Glutamatergic neuron (in vitro differentiated cells): Measurements from ENCODE around the gene ASIC3. TPM values are rescaled to one million over a fixed set of nuclear protein-coding genes. Genes with fewer than 3 reads are reported as not detected.

Experiments
- DNase-seq: peaks from one replicate; pipeline ENCODE4 v3.0.0; 2022
- H3K27ac Mint-ChIP-seq: one replicate; pipeline ENCODE4 v1.8.0; 2020; ENCODE audit warnings: mild to moderate bottlenecking, mixed read lengths, inconsistent platforms; ENCODE audit not compliant: unreplicated experiment
- H3K27me3 Mint-ChIP-seq: one replicate; pipeline ENCODE4 v1.8.0; 2020; ENCODE audit warnings: mild to moderate bottlenecking, moderate library complexity, mixed read lengths, inconsistent platforms; ENCODE audit not compliant: unreplicated experiment
- H3K36me3 Mint-ChIP-seq: one replicate; pipeline ENCODE4 v1.8.0; 2020; ENCODE audit warnings: mild to moderate bottlenecking, mixed read lengths, inconsistent platforms; ENCODE audit not compliant: unreplicated experiment
- H3K4me1 Mint-ChIP-seq: one replicate; pipeline ENCODE4 v1.8.0; 2020; ENCODE audit warnings: mild to moderate bottlenecking, low read depth, mixed read lengths, inconsistent platforms; ENCODE audit not compliant: unreplicated experiment
- H3K4me3 Mint-ChIP-seq: one replicate; pipeline ENCODE4 v1.8.0; 2020; ENCODE audit warnings: mild to moderate bottlenecking, mixed read lengths, inconsistent platforms; ENCODE audit not compliant: unreplicated experiment
- H3K9me3 Mint-ChIP-seq: one replicate; pipeline ENCODE4 v1.8.0; 2020; ENCODE audit warnings: mild to moderate bottlenecking, moderate library complexity, mixed read lengths, inconsistent platforms; ENCODE audit not compliant: unreplicated experiment
- total RNA-seq: library from RNA; stranded (reverse); fragmentation: NEBNext Ultra II Directional; extraction: Animal tissue kit (Norgen Biotek cat#: 25700); gene quantifications from one replicate; pipeline ENCODE4 v1.2.1, GENCODE V29; 2021; ENCODE audit not compliant: unreplicated experiment
- TF ChIP-seq, protein P1 (sequence below): fragments of 200-600 bp; sonication (generic); IDR thresholded peaks from one replicate; pipeline ENCODE4 v1.5.0; 2021; ENCODE audit not compliant: partially characterized antibody, unreplicated experiment

The ASIC3 gene
- total RNA-seq, 1 donor from 2014 or later = 10.8 TPM

DNA sequence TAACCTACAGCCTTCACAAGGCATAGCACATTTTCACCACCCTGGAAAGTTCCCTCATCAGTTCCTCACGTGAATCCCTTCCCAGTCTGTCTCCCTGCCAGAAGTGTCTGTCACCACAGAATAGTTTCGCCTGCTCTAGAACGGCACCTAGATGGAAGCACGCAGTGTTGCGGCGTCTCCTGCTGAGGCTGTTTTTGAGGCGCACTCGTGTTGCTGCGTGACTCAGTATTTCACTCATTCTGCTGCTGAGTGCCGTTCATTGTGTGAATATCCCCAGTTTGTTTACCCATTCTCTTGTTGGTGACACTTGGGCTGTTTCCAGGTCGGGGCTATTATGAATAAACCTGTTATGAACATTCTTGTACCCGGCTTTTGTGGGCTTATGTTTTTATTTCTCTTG lies 44.8 kb upstream of the ASIC3 start:
- H3K9me3 Mint-ChIP-seq = peaks cover 6% of the 10 kb centered on the region
- DNase-seq = no peak
- H3K27me3 Mint-ChIP-seq = peaks cover 2% of the 10 kb centered on the region
- no peaks in the 10 kb centered on the region for H3K36me3 Mint-ChIP-seq
- peak overlapping the region; percentile 8 for H3K4me3 Mint-ChIP-seq
- H3K27ac Mint-ChIP-seq = no peak overlapping the region
- H3K4me1 Mint-ChIP-seq = peaks cover 6% of the 10 kb centered on the region
- TF ChIP-seq, protein P1, sequence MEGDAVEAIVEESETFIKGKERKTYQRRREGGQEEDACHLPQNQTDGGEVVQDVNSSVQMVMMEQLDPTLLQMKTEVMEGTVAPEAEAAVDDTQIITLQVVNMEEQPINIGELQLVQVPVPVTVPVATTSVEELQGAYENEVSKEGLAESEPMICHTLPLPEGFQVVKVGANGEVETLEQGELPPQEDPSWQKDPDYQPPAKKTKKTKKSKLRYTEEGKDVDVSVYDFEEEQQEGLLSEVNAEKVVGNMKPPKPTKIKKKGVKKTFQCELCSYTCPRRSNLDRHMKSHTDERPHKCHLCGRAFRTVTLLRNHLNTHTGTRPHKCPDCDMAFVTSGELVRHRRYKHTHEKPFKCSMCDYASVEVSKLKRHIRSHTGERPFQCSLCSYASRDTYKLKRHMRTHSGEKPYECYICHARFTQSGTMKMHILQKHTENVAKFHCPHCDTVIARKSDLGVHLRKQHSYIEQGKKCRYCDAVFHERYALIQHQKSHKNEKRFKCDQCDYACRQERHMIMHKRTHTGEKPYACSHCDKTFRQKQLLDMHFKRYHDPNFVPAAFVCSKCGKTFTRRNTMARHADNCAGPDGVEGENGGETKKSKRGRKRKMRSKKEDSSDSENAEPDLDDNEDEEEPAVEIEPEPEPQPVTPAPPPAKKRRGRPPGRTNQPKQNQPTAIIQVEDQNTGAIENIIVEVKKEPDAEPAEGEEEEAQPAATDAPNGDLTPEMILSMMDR = no peak

DNA sequence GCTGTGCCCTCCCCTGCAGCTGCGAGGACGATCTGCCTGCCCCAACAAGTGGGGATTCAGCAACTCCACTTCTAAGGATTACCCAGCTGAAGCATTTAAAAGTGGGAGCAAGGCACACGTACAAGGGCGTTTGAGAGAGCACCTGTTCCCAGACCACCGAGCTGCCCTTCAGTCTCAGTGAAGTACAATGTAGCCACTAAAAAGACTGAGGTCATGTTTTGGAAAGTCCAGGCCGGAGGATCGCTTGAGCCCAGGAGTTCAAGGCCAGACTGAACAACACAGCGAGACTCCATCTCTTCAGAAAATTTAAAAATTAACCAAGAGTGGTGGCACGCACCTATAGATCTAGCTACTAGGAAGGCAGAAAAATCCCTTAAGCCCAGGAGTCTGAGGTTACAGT lies 42.8 kb upstream of the ASIC3 start:
- Mint-ChIP-seq H3K36me3 (no peaks in the 10 kb centered on the region), H3K4me3 (no peak overlapping the region), H3K27me3 (peaks cover 2% of the 10 kb centered on the region), H3K4me1 (peaks cover 6% of the 10 kb centered on the region), H3K27ac (no peak overlapping the region), H3K9me3 (peaks cover 6% of the 10 kb centered on the region)
- TF ChIP-seq, protein P1 = no peak
- DNase-seq = no peak

DNA sequence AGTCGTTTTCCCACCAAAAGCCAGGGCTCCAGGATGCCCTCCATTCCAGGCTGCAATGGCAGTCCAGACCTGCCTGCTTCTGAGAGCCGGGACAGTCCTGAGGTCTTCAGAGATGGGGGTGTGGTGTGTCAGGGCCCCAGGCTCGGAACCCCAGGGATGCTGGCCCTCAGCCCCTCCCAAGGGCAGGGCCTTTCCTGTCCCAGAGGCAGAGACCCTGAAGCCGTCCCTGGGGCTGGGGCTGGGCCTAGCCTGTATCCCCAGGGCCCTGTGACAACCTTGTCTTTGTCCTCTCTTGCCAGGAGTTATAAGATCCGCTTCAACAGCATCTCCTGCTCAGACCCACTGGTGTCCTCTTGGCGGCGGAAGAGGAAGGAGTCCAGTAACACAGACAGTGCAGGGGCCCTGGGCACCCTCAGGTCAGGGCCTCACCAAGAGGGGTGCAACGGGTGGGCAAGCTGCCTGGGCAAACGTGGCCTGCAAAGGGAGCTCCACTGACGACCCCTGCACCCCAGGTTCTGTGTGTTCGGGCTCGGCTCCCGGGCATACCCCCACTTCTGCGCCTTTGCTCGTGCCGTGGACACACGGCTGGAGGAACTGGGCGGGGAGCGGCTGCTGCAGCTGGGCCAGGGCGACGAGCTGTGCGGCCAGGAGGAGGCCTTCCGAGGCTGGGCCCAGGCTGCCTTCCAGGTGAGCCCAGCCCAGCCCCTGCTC lies 41.6 kb upstream of the ASIC3 start:
- Mint-ChIP-seq H3K9me3 (peaks cover 6% of the 10 kb centered on the region), H3K4me3 (no peak overlapping the region), H3K27me3 (peaks cover 5% of the 10 kb centered on the region), H3K4me1 (peaks cover 6% of the 10 kb centered on the region), H3K36me3 (no peaks in the 10 kb centered on the region), H3K27ac (no peak overlapping the region)
- no peak for DNase-seq
- TF ChIP-seq, protein P1 = no peak

DNA sequence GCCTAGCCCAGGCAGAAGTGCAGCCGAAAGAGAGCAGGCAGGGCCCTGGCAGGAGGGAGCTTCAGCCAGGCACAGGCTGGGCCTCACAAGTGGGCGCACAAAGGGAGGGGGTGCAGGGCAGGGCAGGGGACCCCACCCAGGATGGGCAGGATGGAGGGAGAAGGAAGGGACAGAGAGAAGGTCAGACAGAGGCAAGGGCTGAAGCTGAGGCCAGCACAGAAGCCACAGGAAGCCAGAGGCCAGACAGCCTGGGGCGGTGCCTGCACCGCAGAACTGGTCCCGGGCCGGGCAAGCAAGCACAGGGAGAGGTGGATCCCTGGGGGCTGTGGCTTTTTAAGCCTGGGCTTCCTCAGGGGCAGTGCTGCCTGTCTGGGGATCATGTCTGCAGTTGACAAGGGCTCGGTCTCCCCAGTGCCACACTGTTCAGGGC lies 40.8 kb upstream of the ASIC3 start:
- Mint-ChIP-seq H3K36me3 (no peaks in the 10 kb centered on the region), H3K9me3 (peaks cover 10% of the 10 kb centered on the region), H3K4me1 (peaks cover 7% of the 10 kb centered on the region), H3K27me3 (peaks cover 10% of the 10 kb centered on the region), H3K27ac (no peak overlapping the region), H3K4me3 (no peak overlapping the region)
- no peak for DNase-seq
- TF ChIP-seq, protein P1 = no peak

DNA sequence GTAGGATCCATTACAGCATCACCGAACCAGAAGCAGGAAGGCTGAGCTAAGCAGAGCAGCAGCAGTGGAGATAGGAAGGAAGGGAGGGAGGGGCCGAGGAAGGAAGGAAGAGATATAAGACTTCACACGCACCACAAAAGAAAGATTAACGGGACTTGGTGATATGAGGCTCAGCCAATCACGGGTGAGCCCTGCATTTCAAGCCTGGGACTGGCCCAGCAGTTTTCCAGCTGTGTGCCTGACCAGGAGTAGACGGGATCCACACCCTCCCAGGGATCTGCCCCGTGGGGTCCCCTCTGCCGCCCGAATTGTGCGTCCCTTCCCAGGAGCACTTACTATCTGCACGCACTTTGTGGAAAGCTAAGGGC lies 40.2 kb upstream of the ASIC3 start:
- Mint-ChIP-seq H3K36me3 (no peaks in the 10 kb centered on the region), H3K4me3 (peak overlapping the region; percentile 44), H3K4me1 (peaks cover 9% of the 10 kb centered on the region), H3K9me3 (peaks cover 10% of the 10 kb centered on the region), H3K27me3 (peaks cover 11% of the 10 kb centered on the region), H3K27ac (no peak overlapping the region)
- no peak for DNase-seq
- TF ChIP-seq, protein P1 = no peak
